ENCODE results near the gene CACNA1F. TPM values are rescaled to one million over a fixed set of nuclear protein-coding genes. Genes with fewer than 3 reads are reported as not detected.
"Not testable (repeated sequence)": the region's sequence is repeated elsewhere in the genome, so short reads cannot be mapped to it uniquely, and the experiment has no call there.

Gene CACNA1F
- total RNA-seq, 4 donors from 2014 or later = 0.32 to 2.8 (median 0.96) TPM; not detected in 1

DNA sequence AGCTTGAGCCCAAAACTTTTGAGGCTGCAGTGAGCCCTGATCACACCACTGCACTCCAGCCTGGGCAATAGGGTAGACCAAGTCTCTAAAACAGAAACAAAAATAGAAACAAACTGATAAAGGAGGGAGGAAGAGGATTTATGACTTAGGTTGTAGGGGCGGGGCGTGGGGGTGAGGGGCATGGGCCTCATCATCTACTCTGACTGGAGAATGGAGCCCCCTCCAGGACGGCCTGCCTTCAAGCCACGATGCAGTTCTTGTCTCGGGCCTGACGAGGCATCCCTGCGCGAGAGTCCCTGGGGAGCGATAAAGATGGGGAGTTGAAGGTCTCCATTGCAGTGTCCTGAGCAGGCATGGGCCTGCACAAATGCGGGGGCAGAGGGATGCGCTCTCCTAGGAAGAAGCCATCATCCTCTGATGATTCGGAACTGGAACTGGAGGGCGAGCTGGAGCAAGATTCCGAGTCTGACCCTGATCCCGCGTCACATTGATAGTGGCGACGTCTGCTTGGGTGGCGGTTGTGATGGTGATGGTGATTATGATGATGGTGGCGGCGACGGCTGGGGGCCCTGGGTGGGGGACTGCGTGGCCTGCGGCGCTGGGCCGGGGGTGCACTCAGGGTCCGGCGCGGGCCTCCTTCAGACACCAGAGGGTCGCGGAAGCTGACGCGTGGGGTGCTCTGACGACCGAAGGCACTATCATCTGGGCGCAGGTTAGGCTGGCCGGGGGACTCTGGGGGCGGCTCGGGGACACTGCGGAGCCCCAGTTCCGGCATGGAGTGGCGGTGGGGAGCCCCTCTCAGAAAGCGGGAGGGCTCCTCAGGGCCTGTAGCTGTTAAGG lies 57.5 kb downstream of the CACNA1F start:
- no peaks in the 10 kb centered on the region for H3K36me3 ChIP-seq
- DNase-seq = no peak
- H3K9me3 ChIP-seq = no peaks in the 10 kb centered on the region
- WGBS, 2 donors (ENCODE audit: low coverage in 1 of 2) = 92 to 100% methylated on average over 3 to 43 of the region's 43 CpGs
- intact Hi-C loops (cut with DNase I; ENCODE audit: low total_unique reads) (no loop called here), in situ Hi-C loops (cut with MboI; ENCODE audit: low pct_ligation_motif_present in 1 of 4, low pct_unique_long_range_greater_than_20kb in 1 of 4, low sequenced_read_pairs in 3 of 4) (no loop called here)
- peaks cover 4 to 22% (median 10%) of the 10 kb centered on the region in 4 donors for H3K4me1 ChIP-seq
- peak overlapping the region in 3 of 4 donors; percentile 24 to 80 (median 80) for H3K27ac ChIP-seq
- no peak overlapping the region for H3K4me3 ChIP-seq
- TF ChIP-seq EP300 (IDR thresholded peaks at IDR 0.05; ENCODE audit: low read depth) = no peak
- TF ChIP-seq, protein P1, sequence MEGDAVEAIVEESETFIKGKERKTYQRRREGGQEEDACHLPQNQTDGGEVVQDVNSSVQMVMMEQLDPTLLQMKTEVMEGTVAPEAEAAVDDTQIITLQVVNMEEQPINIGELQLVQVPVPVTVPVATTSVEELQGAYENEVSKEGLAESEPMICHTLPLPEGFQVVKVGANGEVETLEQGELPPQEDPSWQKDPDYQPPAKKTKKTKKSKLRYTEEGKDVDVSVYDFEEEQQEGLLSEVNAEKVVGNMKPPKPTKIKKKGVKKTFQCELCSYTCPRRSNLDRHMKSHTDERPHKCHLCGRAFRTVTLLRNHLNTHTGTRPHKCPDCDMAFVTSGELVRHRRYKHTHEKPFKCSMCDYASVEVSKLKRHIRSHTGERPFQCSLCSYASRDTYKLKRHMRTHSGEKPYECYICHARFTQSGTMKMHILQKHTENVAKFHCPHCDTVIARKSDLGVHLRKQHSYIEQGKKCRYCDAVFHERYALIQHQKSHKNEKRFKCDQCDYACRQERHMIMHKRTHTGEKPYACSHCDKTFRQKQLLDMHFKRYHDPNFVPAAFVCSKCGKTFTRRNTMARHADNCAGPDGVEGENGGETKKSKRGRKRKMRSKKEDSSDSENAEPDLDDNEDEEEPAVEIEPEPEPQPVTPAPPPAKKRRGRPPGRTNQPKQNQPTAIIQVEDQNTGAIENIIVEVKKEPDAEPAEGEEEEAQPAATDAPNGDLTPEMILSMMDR (IDR thresholded peaks at IDR 0.05) = no peak
- no peak for TF ChIP-seq POLR2AphosphoS5 (IDR thresholded peaks at IDR 0.05)
- TF ChIP-seq POLR2A (IDR thresholded peaks at IDR 0.05) = no peak
- H3K27me3 ChIP-seq = no peaks in the 10 kb centered on the region

DNA sequence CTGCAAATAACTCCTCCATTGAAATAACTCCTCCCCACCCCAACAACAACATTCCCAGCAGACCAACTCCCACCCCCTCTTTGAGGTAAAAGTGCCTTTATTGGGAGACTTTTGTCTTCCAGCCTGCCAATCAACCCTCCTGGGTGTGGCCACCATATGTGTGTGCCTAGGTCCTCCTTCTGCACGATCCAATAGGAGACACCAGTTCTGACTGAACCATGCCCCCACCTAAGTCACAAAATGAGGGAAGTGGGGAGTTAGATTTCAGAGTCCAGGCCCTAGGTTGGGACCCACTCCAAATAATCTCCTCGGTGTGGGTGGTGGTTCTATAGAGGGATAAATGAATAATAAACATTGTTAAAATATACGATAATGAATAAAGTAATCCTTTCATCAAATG lies 58.4 kb downstream of the CACNA1F start:
- 64% methylated on average over 3 of the region's 3 CpGs; no CpG with 5 or more reads in 1 of the 2 donors for WGBS, 2 donors (ENCODE audit: low coverage in 1 of 2)
- DNase-seq = no peak
- Histone ChIP-seq H3K36me3 (no peaks in the 10 kb centered on the region), H3K9me3 (no peaks in the 10 kb centered on the region), H3K4me1 (peaks cover 4 to 22% (median 10%) of the 10 kb centered on the region in 4 donors), H3K27me3 (no peaks in the 10 kb centered on the region), H3K4me3 (no peak overlapping the region), H3K27ac (no peak overlapping the region)
- TF ChIP-seq POLR2A (IDR thresholded peaks at IDR 0.05) (no peak), EP300 (IDR thresholded peaks at IDR 0.05; ENCODE audit: low read depth) (no peak), POLR2AphosphoS5 (IDR thresholded peaks at IDR 0.05) (no peak)
- TF ChIP-seq, protein P1 (IDR thresholded peaks at IDR 0.05) = no peak
- intact Hi-C loops (cut with DNase I; ENCODE audit: low total_unique reads) (no loop called here), in situ Hi-C loops (cut with MboI; ENCODE audit: low pct_ligation_motif_present in 1 of 4, low pct_unique_long_range_greater_than_20kb in 1 of 4, low sequenced_read_pairs in 3 of 4) (no loop called here)

- Histone ChIP-seq H3K27ac (peak overlapping the region; percentile 90 to 96 (median 93)), H3K4me1 (peaks cover 4 to 22% (median 10%) of the 10 kb centered on the region in 4 donors)
- H3K4me3 ChIP-seq; H3K9me3 ChIP-seq; DNase-seq; H3K27me3 ChIP-seq; H3K36me3 ChIP-seq; in situ Hi-C loops (cut with MboI; ENCODE audit: low pct_ligation_motif_present in 1 of 4, low pct_unique_long_range_greater_than_20kb in 1 of 4, low sequenced_read_pairs in 3 of 4); intact Hi-C loops (cut with DNase I; ENCODE audit: low total_unique reads): not testable (repeated sequence)
- WGBS, 2 donors (ENCODE audit: low coverage in 1 of 2) = 84% methylated on average over 8 of the region's 8 CpGs; no CpG with 5 or more reads in 1 of the 2 donors
Measured at GRCh38 chrX:49173544-49173943, 59.6 kb downstream of the CACNA1F start.

- Histone ChIP-seq H3K4me3 (peak overlapping the region; percentile 52 to 72 (median 62)), H3K9me3 (no peaks in the 10 kb centered on the region), H3K27me3 (no peaks in the 10 kb centered on the region), H3K4me1 (peaks cover 4 to 30% (median 14%) of the 10 kb centered on the region in 4 donors), H3K36me3 (no peaks in the 10 kb centered on the region), H3K27ac (peak overlapping the region; percentile 90 to 96 (median 93))
- TF ChIP-seq POLR2A (IDR thresholded peaks at IDR 0.05) (peak; percentile 5), EP300 (IDR thresholded peaks at IDR 0.05; ENCODE audit: low read depth) (peak; percentile 1), POLR2AphosphoS5 (IDR thresholded peaks at IDR 0.05) (peak in 2 of 3 donors; percentile 22 to 53)
- TF ChIP-seq, protein P1 (IDR thresholded peaks at IDR 0.05) = no peak
- in situ Hi-C loops (cut with MboI; ENCODE audit: low pct_ligation_motif_present in 1 of 4, low pct_unique_long_range_greater_than_20kb in 1 of 4, low sequenced_read_pairs in 3 of 4) = no loop called here
- intact Hi-C loops (cut with DNase I; ENCODE audit: low total_unique reads) = no loop called here
- peak; percentile 85 for DNase-seq
- WGBS, 2 donors (ENCODE audit: low coverage in 1 of 2) = 53% methylated on average over 37 of the region's 37 CpGs; no CpG with 5 or more reads in 1 of the 2 donors
Measured at GRCh38 chrX:49172280-49172780, 60.8 kb downstream of the CACNA1F start.
